Measurements from ENCODE around the gene LGALS7. TPM values are rescaled to one million over a fixed set of nuclear protein-coding genes. Genes with fewer than 3 reads are reported as not detected.
"Not testable (repeated sequence)": the region's sequence is repeated elsewhere in the genome, so short reads cannot be mapped to it uniquely, and the experiment has no call there.

LGALS7 gene
- polyA plus RNA-seq, 1 donor from 2014 or later = not detected

GRCh38 chr19:38793177-38793576 lies 19.9 kb upstream of the LGALS7 start:
- H2AFZ ChIP-seq (ENCODE audit: low read depth, low read length) = no peak overlapping the region
- H3K9ac ChIP-seq (ENCODE audit: low read length) = no peak overlapping the region
- H4K20me1 ChIP-seq (ENCODE audit: insufficient read depth) = no peaks in the 10 kb centered on the region
- no peaks in the 10 kb centered on the region for H3K79me2 ChIP-seq (replicated peaks; ENCODE audit: insufficient read depth, low read length)
- no peak overlapping the region for H3K4me2 ChIP-seq (ENCODE audit: low read length)
- H3F3A ChIP-seq (ENCODE audit: insufficient read depth, low read length, poor library complexity, severe bottlenecking) = no peaks in the 10 kb centered on the region
- H3K9me2 ChIP-seq (ENCODE audit: insufficient read depth, low read length) = no peaks in the 10 kb centered on the region
- TF ChIP-seq POLR2AphosphoS5 (IDR thresholded peaks at IDR 0.05) (no peak), RAD21 (conservative IDR thresholded peaks at IDR 0.05) (no peak), EZH2 (IDR thresholded peaks at IDR 0.05; ENCODE audit: borderline replicate concordance, insufficient read depth, low read length, poor library complexity, severe bottlenecking) (no peak), TAF1 (IDR thresholded peaks at IDR 0.05; ENCODE audit: low read depth) (no peak), SMC3 (conservative IDR thresholded peaks at IDR 0.05; ENCODE audit: poor library complexity) (no peak)
- TF ChIP-seq, protein P1, sequence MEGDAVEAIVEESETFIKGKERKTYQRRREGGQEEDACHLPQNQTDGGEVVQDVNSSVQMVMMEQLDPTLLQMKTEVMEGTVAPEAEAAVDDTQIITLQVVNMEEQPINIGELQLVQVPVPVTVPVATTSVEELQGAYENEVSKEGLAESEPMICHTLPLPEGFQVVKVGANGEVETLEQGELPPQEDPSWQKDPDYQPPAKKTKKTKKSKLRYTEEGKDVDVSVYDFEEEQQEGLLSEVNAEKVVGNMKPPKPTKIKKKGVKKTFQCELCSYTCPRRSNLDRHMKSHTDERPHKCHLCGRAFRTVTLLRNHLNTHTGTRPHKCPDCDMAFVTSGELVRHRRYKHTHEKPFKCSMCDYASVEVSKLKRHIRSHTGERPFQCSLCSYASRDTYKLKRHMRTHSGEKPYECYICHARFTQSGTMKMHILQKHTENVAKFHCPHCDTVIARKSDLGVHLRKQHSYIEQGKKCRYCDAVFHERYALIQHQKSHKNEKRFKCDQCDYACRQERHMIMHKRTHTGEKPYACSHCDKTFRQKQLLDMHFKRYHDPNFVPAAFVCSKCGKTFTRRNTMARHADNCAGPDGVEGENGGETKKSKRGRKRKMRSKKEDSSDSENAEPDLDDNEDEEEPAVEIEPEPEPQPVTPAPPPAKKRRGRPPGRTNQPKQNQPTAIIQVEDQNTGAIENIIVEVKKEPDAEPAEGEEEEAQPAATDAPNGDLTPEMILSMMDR (IDR thresholded peaks at IDR 0.05; ENCODE audit: poor library complexity, severe bottlenecking) = no peak
- no peaks in the 10 kb centered on the region for H3K9me3 ChIP-seq (ENCODE audit: low read length)
- no peaks in the 10 kb centered on the region for H3K36me3 ChIP-seq (ENCODE audit: insufficient read depth, low read length)
- no peak overlapping the region for H3K4me3 ChIP-seq (ENCODE audit: low read length)
- no peak overlapping the region for H3K27ac ChIP-seq (ENCODE audit: low read length)
- peaks cover 17% of the 10 kb centered on the region for H3K27me3 ChIP-seq (ENCODE audit: insufficient read depth, low read depth, low read length)

DNA sequence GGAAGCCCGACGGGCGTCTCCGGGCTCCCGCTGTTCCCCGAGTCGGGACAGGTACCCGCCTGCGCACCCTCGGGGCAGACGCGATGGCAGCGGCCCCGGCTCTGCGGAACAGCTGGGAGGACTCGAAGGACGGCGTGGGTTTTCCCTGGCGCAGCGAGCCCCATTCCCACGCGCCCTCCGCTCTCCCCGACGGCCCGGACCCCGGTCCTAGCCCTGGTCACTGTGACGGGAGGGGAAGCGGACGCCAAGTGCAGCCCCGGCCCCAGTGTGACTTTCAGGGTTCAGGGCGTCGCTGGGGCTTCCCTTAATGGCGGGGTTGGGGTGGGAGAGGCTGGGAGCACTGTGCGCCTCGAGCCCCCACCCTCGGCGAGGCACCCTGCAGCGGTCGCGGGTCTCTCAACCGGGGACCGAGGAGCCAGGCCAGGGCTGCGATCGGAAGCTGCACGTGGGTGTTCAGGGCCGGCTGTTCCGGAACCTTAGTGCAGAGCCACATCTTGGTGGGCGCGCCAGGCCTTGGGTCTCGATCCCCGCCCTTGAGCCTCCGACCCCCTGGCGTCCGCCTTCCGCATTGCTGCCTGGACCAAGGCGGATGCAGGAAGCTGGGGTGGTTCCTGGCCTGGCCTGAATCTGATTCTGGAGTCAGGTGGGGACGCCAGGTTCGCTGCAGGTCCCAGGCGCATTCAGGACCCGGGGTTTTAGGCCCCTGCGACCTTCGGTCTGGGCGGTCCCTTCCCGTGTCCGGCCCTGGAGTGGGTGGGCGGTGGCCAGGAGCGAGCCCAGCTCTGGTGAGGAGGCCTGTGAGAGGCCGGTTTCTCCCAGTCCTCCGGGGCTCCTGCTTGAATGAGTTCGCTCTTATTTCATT lies 19.2 kb upstream of the LGALS7 start:
- no peak for TF ChIP-seq TAF1 (IDR thresholded peaks at IDR 0.05; ENCODE audit: low read depth)
- no peak for TF ChIP-seq MXI1 (conservative IDR thresholded peaks at IDR 0.05; ENCODE audit: poor library complexity, severe bottlenecking)
- TF ChIP-seq, protein P1 (IDR thresholded peaks at IDR 0.05; ENCODE audit: poor library complexity, severe bottlenecking) = no peak
- no peak for TF ChIP-seq EP300 (conservative IDR thresholded peaks at IDR 0.05; ENCODE audit: poor library complexity, severe bottlenecking)
- TF ChIP-seq, protein P2, sequence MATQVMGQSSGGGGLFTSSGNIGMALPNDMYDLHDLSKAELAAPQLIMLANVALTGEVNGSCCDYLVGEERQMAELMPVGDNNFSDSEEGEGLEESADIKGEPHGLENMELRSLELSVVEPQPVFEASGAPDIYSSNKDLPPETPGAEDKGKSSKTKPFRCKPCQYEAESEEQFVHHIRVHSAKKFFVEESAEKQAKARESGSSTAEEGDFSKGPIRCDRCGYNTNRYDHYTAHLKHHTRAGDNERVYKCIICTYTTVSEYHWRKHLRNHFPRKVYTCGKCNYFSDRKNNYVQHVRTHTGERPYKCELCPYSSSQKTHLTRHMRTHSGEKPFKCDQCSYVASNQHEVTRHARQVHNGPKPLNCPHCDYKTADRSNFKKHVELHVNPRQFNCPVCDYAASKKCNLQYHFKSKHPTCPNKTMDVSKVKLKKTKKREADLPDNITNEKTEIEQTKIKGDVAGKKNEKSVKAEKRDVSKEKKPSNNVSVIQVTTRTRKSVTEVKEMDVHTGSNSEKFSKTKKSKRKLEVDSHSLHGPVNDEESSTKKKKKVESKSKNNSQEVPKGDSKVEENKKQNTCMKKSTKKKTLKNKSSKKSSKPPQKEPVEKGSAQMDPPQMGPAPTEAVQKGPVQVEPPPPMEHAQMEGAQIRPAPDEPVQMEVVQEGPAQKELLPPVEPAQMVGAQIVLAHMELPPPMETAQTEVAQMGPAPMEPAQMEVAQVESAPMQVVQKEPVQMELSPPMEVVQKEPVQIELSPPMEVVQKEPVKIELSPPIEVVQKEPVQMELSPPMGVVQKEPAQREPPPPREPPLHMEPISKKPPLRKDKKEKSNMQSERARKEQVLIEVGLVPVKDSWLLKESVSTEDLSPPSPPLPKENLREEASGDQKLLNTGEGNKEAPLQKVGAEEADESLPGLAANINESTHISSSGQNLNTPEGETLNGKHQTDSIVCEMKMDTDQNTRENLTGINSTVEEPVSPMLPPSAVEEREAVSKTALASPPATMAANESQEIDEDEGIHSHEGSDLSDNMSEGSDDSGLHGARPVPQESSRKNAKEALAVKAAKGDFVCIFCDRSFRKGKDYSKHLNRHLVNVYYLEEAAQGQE (IDR thresholded peaks at IDR 0.05; ENCODE audit: borderline replicate concordance) = no peak
- TF ChIP-seq POLR2AphosphoS5 (IDR thresholded peaks at IDR 0.05) = no peak
- no peak for TF ChIP-seq RAD21 (conservative IDR thresholded peaks at IDR 0.05)
- TF ChIP-seq EZH2 (IDR thresholded peaks at IDR 0.05; ENCODE audit: borderline replicate concordance, insufficient read depth, low read length, poor library complexity, severe bottlenecking) = no peak
- TF ChIP-seq SMC3 (conservative IDR thresholded peaks at IDR 0.05; ENCODE audit: poor library complexity) = no peak
- no peak overlapping the region for H3K9ac ChIP-seq (ENCODE audit: low read length)
- no peak overlapping the region for H3K27ac ChIP-seq (ENCODE audit: low read length)
- H3K27me3 ChIP-seq (ENCODE audit: insufficient read depth, low read depth, low read length) = peaks cover 17% of the 10 kb centered on the region
- no peak overlapping the region for H2AFZ ChIP-seq (ENCODE audit: low read depth, low read length)
- H3K36me3 ChIP-seq (ENCODE audit: insufficient read depth, low read length) = no peaks in the 10 kb centered on the region
- H3F3A ChIP-seq (ENCODE audit: insufficient read depth, low read length, poor library complexity, severe bottlenecking) = no peaks in the 10 kb centered on the region
- no peak overlapping the region for H3K4me2 ChIP-seq (ENCODE audit: low read length)
- H3K79me2 ChIP-seq (replicated peaks; ENCODE audit: insufficient read depth, low read length) = no peaks in the 10 kb centered on the region
- no peaks in the 10 kb centered on the region for H3K9me3 ChIP-seq (ENCODE audit: low read length)
- H3K9me2 ChIP-seq (ENCODE audit: insufficient read depth, low read length) = no peaks in the 10 kb centered on the region
- no peak overlapping the region for H3K4me3 ChIP-seq (ENCODE audit: low read length)
- no peaks in the 10 kb centered on the region for H4K20me1 ChIP-seq (ENCODE audit: insufficient read depth)

- not testable (repeated sequence) for H2AFZ ChIP-seq (ENCODE audit: low read depth, low read length); H3K36me3 ChIP-seq (ENCODE audit: insufficient read depth, low read length); H3K4me2 ChIP-seq (ENCODE audit: low read length); H3F3A ChIP-seq (ENCODE audit: insufficient read depth, low read length, poor library complexity, severe bottlenecking); H3K27ac ChIP-seq (ENCODE audit: low read length); H4K20me1 ChIP-seq (ENCODE audit: insufficient read depth); H3K9ac ChIP-seq (ENCODE audit: low read length); H3K9me3 ChIP-seq (ENCODE audit: low read length); H3K79me2 ChIP-seq (replicated peaks; ENCODE audit: insufficient read depth, low read length); H3K9me2 ChIP-seq (ENCODE audit: insufficient read depth, low read length); H3K4me3 ChIP-seq (ENCODE audit: low read length)
- H3K27me3 ChIP-seq (ENCODE audit: insufficient read depth, low read depth, low read length) = peaks cover 17% of the 10 kb centered on the region
Measured at GRCh38 chr19:38791451-38792064, 18.2 kb upstream of the LGALS7 start.

All from neural cell (in vitro differentiated cells).